GM21529 (cell line): ENCODE results near the gene POU1F1.
"Not testable (repeated sequence)": the region's sequence is repeated elsewhere in the genome, so short reads cannot be mapped to it uniquely, and the experiment has no call there.

Experiments used
- ATAC-seq: cut with Tn5 transposase; IDR thresholded peaks from one replicate; pipeline ENCODE4 v1.9.1; 2021; ENCODE audit not compliant: unreplicated experiment

The POU1F1 gene, protein sequence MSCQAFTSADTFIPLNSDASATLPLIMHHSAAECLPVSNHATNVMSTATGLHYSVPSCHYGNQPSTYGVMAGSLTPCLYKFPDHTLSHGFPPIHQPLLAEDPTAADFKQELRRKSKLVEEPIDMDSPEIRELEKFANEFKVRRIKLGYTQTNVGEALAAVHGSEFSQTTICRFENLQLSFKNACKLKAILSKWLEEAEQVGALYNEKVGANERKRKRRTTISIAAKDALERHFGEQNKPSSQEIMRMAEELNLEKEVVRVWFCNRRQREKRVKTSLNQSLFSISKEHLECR

DNA sequence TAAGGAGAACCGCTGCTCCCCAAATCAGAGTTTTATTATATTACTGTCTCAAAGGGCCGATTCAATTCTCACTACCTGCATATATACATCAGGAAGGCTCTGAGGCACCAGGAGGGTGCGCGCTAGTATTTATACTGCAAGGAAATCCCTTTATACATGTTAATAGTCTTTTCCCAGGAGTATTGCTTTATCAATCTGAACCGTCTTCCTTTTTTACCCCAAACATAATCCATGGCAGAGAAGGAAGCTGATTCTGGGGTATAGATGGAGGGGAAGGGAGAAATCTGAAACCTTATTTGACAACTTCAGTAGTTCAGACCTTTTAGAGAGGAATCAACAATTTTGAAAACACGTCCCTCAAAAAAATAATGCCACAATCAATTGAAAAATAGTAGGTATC, at the start of gene POU1F1:
POU1F1 (minus strand) TSS at position 101 of the 400 bp plus-strand sequence. CDS start 122 bp downstream, outside the sequence.
- no peak for ATAC-seq

DNA sequence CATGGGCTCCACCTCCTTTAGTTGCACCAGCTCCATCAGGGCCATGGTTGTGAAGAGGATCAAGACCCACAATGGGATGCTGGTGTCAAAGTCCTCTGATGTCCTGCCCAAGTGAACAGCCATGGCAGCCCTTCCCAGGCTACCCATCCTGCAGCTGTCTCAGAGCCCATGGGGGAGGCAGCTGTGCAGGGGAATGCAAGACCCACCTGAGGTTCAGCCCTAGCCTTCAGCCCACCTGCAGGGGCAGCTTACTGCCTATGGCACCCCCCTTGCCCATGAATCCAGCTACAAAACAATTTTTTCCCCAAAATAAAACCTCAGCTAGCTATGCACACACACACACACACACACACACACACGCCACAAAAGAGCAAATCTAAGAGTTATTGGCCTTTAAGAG, 48.2 kb upstream of the POU1F1 start:
- ATAC-seq, result no peak

DNA sequence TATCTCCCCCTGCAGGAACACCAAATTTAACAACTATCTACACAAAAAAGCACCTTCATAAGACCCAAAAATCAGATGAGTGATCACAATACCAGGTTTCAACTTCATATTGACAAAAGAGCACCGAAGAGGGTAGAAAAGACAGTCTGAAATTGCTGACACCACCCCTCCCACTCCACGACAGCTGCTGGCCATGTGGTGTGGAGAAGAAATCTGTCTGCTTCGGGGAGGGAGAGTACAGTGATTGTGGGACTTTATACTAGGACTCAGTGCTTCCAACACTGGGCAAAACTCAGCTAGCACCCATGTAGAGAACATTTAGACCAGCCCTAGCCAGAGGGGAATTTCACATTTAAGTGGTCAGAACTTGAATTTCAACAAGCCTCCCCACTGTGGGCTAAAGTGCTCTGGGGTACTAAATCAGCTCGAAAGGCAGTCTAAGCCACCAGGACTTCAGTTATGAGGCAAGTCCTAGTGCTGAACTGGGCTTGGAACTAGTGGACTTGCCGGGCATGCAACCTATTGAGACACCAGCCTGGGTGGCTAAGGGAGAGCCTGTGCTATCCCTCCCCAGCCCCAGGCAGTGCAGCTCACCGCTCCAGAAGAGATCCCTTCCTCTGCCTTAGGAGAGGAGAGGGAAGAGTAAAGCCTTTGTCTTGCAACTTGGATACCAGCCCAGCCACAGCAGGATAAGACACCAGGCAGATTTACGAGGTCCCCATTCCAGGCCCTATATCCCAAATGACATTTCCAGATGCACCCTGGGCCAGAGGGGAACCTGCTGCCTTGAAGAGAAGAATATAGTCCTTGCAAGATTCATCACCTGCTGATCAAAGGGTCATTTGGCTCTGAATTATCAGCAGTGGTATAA, 44.6 kb upstream of the POU1F1 start:
- no peak for ATAC-seq

DNA sequence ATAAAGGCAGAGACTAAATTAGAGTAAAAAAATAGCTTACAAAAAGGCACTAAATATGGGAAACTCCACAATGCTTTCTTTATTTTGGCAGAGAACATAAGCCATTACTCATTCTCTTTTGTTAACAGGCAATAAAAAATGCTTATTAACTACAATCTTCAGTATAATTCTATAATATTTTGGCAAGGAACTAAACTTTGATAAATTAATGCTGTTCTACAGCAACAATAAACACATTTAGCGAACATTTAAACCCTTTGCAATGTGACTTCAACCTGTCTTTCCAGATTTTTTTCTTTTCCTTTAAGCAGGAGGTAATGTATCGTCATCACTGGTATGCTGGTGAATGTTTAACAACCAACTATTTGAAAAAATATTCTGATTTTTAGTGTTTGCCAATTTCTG, 42.2 kb upstream of the POU1F1 start:
- no peak for ATAC-seq

DNA sequence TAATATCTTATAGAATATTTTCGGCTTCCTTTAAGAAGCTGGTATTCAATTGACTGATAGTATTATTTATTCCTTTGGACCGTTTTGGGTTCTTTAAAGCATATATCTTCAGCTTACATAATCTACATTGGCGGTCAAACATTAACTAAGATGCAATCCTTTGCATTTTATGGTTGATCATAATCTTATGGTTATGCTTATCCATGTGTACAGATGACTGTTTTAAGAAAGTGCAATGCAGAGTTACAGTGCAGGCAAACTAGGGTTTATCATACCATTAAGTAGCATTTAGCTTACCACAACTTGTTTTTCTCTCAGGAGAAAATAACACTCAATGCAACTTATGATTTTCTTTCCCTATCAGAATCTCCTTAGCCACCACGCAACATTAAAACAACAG, 41.4 kb upstream of the POU1F1 start:
- no peak for ATAC-seq

DNA sequence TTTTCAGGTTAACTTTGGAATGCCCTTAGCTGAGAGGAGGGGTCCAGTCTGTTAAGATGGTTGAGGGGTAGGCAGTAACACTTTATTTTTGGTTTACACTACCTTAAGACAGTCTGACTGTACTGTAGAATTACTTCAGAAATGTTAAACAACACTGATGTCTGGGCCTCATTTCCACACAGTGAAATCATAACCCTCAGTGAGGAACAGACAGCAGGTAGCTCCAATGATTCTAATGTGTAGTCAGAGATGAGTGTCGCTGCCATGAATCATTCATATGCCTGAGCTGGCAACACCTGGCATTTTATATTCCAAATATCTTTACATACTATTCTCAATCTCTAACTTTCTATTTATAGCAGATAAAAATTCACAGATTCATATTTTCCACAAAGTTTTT, 37.3 kb upstream of the POU1F1 start:
- ATAC-seq, result no peak

DNA sequence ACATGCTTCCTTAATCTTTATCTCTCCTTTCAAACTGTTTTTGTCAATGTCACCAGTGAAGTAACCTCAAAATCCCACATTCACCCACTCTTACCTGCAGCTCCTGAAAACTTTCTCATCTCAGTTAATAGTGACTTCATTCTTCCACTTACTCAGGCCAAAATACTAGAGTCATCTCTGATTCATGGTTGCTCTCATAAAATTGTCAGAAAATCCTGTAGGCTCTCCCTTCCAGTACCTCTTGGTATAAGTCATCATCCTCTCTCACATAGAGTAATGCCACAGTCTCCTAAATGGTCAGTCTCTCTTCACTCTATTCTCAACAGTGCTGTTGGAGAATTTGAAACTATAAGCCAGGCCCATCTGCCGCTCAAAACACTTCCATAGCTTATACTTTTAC, 34.9 kb upstream of the POU1F1 start:
- ATAC-seq, result no peak

DNA sequence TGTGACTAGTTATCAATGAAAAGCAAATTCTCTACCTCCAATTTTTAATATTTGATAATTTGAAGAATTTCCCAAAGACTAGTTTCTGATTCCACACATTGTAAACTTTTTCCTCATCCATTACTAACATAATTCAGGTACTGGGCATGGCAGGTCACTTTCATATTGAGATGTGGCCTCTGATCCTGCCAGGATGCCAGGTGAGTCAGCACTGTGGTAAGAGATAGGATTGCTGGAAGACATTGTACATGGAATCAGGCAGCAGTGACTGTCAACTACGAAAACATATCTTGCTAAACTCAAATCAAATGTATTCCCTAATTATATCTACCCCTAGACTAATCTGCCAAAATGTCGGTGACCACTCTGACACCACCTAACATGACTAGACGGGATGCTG, 33.2 kb upstream of the POU1F1 start:
- no peak for ATAC-seq

DNA sequence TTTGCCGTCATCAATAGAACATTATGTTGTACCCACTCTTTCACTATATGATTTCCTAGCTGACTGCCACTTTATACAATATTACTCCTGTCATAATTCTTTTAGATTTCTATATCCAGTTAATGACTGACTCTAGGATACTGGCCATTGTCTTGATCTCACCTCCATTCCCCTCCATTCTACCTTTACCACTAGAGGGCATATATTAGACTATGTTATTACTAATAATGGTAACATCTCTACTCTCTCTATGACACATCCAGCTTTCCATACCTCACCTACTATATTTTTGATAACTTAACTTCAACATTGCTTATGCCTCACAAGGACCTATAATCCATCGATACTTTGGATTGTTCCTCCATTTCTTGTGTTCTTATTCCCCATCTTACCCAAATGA, 31.4 kb upstream of the POU1F1 start:
- ATAC-seq, result peak; percentile 77

DNA sequence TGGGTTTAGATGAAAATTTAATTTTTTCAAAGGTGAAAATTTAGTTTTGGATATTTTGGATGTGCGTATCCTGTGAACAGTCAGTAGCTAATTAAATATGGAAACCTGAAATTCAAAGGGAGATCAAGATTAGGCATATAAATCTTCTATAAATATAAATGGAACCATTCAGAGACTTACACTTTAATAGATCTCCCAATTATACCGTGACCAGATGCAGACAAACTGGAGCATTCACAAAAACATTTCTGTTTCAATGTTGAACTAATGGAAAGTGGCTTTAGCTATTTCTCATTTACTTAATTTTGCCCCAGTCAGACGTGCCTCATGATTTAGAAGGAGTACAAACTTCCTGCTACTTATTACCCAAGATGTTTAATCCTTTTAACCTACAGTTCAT, 29.1 kb upstream of the POU1F1 start:
- ATAC-seq, result no peak

DNA sequence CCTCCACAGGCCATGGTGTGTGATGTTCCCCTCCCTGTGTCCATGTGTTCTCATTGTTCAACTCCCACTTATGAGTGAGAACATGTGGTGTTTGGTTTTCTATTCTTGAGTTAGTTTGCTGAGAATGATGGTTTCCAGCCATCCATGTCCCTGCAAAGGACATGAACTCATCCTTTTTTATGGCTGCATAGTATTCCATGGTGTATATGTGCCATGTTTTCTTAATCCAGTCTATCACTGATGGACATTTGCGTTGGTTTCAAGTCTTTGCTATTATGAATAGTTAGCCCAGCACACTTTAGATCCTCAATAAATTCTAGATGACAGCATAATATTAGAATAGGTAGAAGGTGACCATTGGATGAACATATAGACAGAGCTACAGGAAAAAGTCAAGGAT, 28.6 kb upstream of the POU1F1 start:
- not testable (repeated sequence) for ATAC-seq

DNA sequence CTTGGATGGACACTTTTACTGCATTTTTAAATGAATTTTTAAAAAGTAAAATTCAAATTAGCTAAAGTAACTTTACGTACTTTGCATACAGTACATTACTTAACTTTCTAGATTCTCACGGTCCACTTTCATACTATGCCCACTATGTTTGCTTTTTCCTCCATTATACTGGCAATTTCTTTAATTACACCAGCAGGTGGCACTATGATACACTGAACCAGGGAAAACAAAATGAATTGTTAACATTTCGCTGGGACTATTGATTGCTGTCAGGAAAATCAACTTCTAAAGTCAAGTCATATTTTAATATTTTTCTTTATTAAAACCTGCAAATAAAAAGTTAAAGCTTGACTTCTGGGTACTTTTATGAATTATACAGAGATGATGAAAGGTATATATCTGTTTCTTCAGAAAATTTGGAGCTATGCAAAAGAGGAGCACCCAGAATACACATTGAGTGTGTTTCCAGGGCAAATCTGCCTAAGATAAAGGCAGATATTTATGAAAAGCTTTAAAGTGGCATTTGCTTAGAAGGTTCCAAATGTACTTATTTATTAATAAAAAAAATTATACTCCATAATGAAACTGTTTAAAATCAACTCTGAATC, 21.8 kb upstream of the POU1F1 start:
- ATAC-seq, result peak; percentile 89

DNA sequence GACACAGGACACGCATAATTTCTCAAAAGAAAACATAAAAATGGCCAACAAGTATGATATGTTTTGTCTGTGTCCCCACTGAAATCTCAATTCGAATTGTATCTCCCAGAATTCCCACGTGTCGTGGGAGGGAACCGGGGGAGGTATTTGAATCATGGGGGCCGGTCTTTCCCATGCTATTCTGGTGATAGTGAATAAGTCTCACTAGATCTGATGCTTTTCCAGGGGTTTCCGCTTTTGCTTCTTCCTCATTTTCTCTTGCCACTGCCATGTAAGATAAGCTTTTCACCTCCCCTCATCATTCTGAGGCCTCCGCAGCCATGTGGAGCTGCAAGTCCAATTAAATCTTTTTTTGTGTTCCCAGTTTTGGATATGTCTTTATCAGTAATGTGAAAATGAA, 12.1 kb upstream of the POU1F1 start:
- ATAC-seq, result no peak

DNA sequence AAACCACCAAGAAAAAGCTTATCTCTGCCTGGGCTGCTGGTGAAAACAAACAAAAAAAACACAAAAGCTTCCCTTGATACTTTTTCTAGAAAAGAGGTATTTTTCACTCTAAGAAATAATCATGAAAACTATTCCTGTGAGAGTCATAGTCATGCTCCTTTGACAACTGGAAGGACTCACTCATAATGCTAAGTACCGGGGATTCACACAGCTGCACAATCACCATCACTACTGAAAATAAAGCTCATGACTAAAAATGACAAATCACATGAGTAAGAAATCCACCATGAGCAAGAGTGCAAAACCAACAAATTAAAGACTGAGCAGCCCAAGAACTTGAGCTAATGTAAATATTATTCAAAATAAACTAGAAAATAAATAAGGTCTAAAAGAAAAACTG, 10.6 kb upstream of the POU1F1 start:
- ATAC-seq, result peak; percentile 81

DNA sequence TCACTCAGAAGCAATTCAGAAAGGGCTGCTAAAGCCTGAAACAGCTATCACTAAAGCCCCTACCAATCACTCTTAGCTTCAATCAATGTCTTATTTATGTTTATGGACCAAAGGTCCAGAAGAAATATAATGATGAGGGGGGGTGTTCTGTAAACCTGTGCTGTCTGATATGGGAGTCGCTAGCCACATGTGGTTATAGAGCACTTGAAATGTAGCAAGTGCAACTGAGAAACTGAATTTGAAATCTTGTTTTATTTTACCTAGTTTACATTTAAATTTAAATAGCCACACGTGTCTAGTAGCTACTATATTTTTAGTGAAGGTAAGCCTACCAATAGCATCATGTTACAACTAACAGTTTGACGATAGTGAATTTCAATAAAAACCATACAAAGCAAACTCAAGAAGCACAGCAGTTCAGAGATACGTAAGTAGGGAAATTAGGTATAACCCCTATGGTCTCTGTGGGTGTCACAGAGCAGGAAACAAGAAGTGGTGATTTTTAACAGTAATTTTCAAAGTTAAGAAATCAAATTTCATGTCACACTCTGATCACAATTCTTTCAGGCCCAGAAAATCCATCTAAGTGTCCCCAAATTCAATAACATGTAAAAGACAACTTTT, 3.6 kb downstream of the POU1F1 start:
- ATAC-seq, result peak; percentile 97

DNA sequence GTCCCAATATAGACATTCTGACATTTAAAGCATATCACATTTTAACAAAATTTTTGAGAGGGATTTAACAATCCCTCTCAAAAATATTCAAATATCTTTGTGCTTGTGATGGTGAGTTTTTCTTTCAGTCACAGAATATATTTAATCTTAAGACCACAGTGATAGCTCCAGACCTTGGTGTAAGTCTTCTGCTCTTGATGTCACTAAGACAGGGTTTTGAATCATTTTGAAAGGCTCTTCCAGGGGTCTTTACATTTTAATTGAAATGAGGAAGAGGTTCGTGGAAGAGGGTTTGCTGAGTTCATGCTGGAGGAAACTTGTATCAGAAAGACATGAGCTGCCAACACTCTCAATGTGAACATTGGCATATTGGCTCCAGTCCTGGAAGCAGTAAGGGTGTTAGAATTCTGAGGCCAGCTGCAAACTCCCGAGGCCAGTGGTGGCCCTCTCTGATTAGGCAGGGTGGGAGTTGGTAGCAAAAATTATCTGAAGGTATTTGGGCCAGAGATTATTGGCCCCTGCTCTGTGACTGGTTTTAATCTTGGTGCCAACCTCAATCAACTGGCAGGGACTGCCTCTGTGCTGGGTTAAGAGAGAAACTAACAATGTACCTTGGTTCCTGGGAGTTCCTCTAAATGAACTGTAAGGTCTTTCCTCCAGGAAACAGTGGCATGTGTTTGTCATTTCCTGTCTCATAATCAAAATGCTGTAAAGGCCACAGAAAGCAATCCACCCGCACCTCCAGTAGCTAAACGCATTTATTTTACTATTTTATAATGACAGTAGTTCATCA, 5.3 kb downstream of the POU1F1 start:
- ATAC-seq, result no peak

DNA sequence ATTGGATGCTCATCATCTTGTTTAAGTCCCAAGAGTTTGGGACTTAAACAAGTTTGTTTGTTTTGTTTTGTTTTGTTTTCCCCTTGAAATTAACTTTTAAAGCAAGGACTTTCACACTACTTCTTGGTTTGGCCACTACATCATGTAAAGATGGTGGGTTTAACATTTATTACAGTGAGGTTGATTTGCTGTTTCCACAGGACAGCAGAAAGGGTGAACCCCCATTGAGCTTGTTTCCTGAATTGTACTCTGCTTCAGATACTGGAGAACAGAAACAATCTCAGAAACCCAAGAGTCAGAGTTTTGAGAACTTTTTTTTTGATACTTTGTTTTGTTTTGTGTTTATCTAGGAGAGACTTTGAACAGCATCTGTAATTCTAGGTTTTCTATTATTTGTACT, 6.7 kb downstream of the POU1F1 start:
- ATAC-seq, result no peak

DNA sequence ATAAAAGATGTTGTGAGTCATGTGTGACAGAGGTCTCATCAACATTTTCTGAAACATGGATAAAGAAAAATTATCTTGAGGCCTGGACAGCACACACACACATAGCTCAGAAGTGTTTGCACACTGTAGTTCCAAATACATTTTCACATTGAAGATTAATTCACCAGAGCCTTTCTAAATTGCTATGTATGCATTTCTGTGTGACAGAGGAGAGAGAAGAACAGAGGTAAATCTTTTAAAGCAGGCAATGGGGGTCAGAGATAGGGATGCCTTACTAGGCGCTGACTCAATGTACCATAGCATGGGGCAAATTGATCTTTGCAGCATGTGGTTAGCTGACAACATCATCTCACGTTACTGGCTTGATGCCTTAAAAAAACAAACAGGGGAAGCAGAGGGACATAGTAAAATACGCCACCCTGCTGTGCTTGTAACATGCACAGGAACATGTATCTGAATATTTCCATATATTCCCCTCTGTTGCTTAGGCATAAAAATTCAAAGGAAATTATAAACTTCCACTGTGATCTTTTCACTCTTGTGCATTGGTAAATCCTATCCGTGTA, 7.7 kb downstream of the POU1F1 start:
- ATAC-seq, result no peak

DNA sequence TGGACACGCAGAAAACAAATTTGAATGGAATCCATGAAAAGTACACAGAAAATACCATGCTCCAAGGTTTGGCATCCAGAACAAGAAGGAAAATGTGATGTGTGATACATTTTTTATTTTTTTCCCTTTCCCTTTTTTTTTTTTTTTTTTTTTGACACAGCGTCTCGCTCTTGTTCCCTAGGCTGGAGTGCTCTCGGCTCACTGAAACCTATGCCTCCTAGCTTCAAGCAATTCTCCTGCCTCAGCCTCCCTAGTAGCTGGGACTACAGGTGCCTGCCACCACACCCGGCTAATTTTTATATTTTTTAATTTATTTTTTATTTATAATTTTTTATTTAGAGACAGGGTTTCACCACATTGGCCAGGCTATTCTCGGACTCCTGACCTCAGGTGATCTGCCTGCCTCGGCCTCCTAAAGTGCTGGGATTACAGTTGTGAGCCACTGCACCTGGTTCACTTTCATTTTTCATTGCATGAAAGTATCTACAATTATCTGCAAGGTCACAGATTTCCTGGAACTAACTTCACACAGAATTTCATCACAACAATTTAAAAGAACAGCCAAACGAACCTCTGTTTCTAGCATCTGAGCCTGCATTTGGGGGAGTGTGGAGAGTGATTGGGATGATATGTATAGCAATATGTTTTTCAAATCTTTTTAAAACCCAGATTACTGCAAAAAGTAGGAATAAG, 8.3 kb downstream of the POU1F1 start:
- no peak for ATAC-seq

DNA sequence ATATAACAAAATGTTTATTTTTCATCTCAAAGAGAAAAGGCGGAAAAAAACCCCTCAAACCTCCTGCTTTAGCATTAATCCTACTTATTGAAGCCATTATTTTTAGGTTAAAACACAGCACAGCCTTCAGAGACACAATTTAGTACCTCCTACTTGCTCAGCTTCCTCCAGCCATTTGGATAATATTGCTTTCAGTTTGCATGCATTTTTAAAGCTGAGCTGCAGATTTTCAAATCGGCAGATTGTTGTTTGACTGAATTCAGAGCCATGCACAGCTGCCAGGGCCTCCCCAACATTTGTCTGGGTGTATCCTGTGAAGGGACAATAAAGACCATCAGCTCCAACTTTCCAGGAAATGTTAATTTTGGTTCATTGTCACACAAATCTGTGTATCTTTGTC, 14.5 kb downstream of the POU1F1 start:
- no peak for ATAC-seq
